GM18507 (cell line): ENCODE data around the gene B3GLCT.
"Not testable (repeated sequence)": the region's sequence is repeated elsewhere in the genome, so short reads cannot be mapped to it uniquely, and the experiment has no call there.

Experiments used
- DNase-seq: peaks from one replicate; pipeline ENCODE4 v3.0.0; 2011; ENCODE audit warnings: low read depth; ENCODE audit not compliant: insufficient read length; ENCODE audit errors: extremely low spot score
- FAIRE-seq: peaks from 2 replicates; lab custom pipeline; 2011; peaks lifted over from hg19 to GRCh38; lab: Jason Lieb, UNC

Gene B3GLCT

GRCh38 chr13:31199849-31200636 lies at the start of gene B3GLCT:
Gene B3GLCT (plus strand): TSS chr13:31199975. CDS start chr13:31200085, 110 bp downstream.
- peak; percentile 81 for FAIRE-seq
- DNase-seq = peak; percentile 86

- no peak for FAIRE-seq
- no peak for DNase-seq
Observed at GRCh38 chr13:31150315-31150985, 49.3 kb upstream of the B3GLCT start.

- FAIRE-seq (no peak), DNase-seq (no peak)
Observed at GRCh38 chr13:31151837-31152236, 47.9 kb upstream of the B3GLCT start.

- DNase-seq (no peak), FAIRE-seq (no peak)
Observed at GRCh38 chr13:31154939-31155338, 44.8 kb upstream of the B3GLCT start.

- DNase-seq (no peak), FAIRE-seq (no peak)
Observed at GRCh38 chr13:31159306-31159705, 40.5 kb upstream of the B3GLCT start.

GRCh38 chr13:31160857-31161556 lies 38.8 kb upstream of the B3GLCT start:
- peak; percentile 78 for FAIRE-seq
- DNase-seq = no peak

- FAIRE-seq (peak; percentile 97), DNase-seq (peak; percentile 86)
Observed at GRCh38 chr13:31161557-31162150, 38.1 kb upstream of the B3GLCT start, which contains the start of gene HSPH1. Gene HSPH1 (minus strand): TSS chr13:31161904. CDS start chr13:31161582, 322 bp downstream.

GRCh38 chr13:31162151-31163008 lies 37.4 kb upstream of the B3GLCT start:
- DNase-seq (peak; percentile 81), FAIRE-seq (no peak)

GRCh38 chr13:31166591-31166990 lies 33.2 kb upstream of the B3GLCT start:
- FAIRE-seq (no peak), DNase-seq (no peak)

- DNase-seq = no peak
Observed at GRCh38 chr13:31167490-31167889, 32.3 kb upstream of the B3GLCT start.

GRCh38 chr13:31168166-31168565 lies 31.6 kb upstream of the B3GLCT start:
- DNase-seq (no peak), FAIRE-seq (peak; percentile 57)

More at GRCh38 chr13:31167490-31167889, 32.3 kb upstream of the B3GLCT start:
- peak; percentile 81 for FAIRE-seq

GRCh38 chr13:31168736-31169135 lies 31.0 kb upstream of the B3GLCT start:
- DNase-seq (no peak), FAIRE-seq (no peak)

- FAIRE-seq (no peak), DNase-seq (no peak)
Observed at GRCh38 chr13:31172001-31172400, 27.8 kb upstream of the B3GLCT start.

- FAIRE-seq (no peak), DNase-seq (no peak)
Observed at GRCh38 chr13:31172535-31172934, 27.2 kb upstream of the B3GLCT start.

- DNase-seq (no peak), FAIRE-seq (no peak)
Observed at GRCh38 chr13:31174018-31174417, 25.8 kb upstream of the B3GLCT start.

- DNase-seq (no peak), FAIRE-seq (no peak)
Observed at GRCh38 chr13:31175847-31176532, 23.8 kb upstream of the B3GLCT start.

GRCh38 chr13:31177813-31178495 lies 21.8 kb upstream of the B3GLCT start:
- not testable (repeated sequence) for FAIRE-seq, DNase-seq

GRCh38 chr13:31179241-31179640 lies 20.5 kb upstream of the B3GLCT start:
- FAIRE-seq = no peak
- DNase-seq = no peak
